NCI-H524 (cell line): ENCODE data around the gene WSB2.

ENCODE experiments used
- DNase-seq, 2 experiments: peaks; one replicate each; lab custom pipeline; 2025; lab: John Stamatoyannopoulos, UW

Gene WSB2

GRCh38 chr12:117994551-117995438 lies 66.2 kb downstream of the WSB2 start:
- no peak for DNase-seq

DNA sequence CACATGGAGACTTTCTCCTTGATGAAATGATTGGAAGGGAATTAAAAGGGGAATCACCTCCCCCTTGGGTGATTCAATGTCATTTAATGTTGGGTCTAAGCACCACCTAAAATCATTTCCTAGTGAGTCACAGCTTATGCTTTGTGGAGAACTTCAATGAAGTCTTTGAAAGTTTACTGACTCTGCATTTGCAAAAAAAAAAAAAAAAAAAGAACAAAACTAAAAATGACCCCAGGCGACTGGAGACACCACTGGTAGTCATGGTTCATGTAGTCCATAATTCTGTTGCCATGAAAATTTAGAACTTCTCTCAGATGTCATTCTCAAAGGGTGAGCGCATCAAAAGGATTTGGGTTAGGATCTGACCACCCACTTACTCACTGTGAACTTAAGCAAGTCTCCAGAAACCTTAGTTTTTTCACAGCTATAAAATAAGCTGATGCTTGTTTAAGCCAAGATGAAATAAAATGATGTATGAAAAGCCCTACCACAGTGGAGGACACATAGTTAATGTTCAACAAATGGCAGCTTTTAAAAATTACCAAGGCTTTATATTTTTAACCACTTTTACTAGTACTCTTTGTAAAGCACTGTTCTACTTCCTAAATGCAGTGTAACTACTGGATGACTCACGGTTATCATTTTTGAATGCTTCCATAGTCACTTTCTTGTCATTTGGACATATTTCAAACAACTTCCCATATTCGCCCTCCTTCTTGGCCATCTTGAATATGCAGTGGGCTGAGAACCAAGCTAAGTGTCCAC lies 74.1 kb downstream of the WSB2 start:
- no peak for DNase-seq

GRCh38 chr12:117985182-117985581 lies 75.8 kb downstream of the WSB2 start:
- DNase-seq, result no peak
